Ascending aorta (tissue), 2 donors: Measurements from ENCODE around the gene RGS6. TPM values are rescaled to one million over a fixed set of nuclear protein-coding genes. Genes with fewer than 3 reads are reported as not detected.
A peak's percentile ranks its signal among the peaks of the same experiment; 100 is the strongest.

ENCODE experiments used
- DNase-seq, 2 donors: peaks; one replicate each; pipeline ENCODE4 v3.0.0-alpha.2; 2019; ENCODE audit warnings: low spot score in 2 of 2
- H3K27ac ChIP-seq, 2 donors: fragments of 200-600 bp; sonication (generic); one replicate each; pipeline ENCODE4 v1.5.1; 2016 to 2017; ENCODE audit warnings: mild to moderate bottlenecking in 1 of 2
- H3K27me3 ChIP-seq: fragments of 200-600 bp; sonication (generic); one replicate; pipeline ENCODE4 v1.5.1; 2017
- H3K36me3 ChIP-seq, 2 donors: fragments of 200-600 bp; sonication (generic); one replicate each; pipeline ENCODE4 v1.5.1; 2016
- H3K4me1 ChIP-seq, 2 donors: fragments of 200-600 bp; sonication (generic); one replicate each; pipeline ENCODE4 v1.5.1; 2016 to 2017; ENCODE audit warnings: mild to moderate bottlenecking in 1 of 2
- H3K4me3 ChIP-seq, 2 donors: fragments of 200-600 bp; sonication (generic); one replicate each; pipeline ENCODE4 v1.5.1; 2016 to 2017; ENCODE audit warnings: mild to moderate bottlenecking in 1 of 2
- H3K9me3 ChIP-seq, 2 donors: fragments of 200-600 bp; sonication (generic); one replicate each; pipeline ENCODE4 v1.5.1; 2016
- CTCF ChIP-seq, 3 experiments: fragments of 200-600 bp in 2 of 3; fragments of 450-650 bp in 1 of 3; sonication (generic) in 2 of 3; IDR thresholded peaks; one replicate each; pipeline ENCODE4 v1.5.1; 2016 to 2019; ENCODE audit warnings: antibody characterized with exemption in 3 of 3, mild to moderate bottlenecking in 1 of 3, moderate library complexity in 1 of 3
- intact Hi-C: fragments of 100-400 bp; cut with DNase I; formaldehyde crosslinking; loops from one replicate; pipeline ENCODE4 v1.15.1; 2023
- total RNA-seq: library from RNA; depleted of rRNA; stranded (reverse); fragments of >200 nt; gene quantifications from one replicate; pipeline ENCODE4 v1.1.0, GENCODE V29; 2016

RGS6 gene
- total RNA-seq, 1 donor from 2014 or later: 0.11 TPM

- TF ChIP-seq CTCF (IDR thresholded peaks at IDR 0.05): no peak
- Histone ChIP-seq H3K36me3 (no peaks in the 10 kb centered on the region), H3K4me3 (no peak overlapping the region), H3K4me1 (no peaks in the 10 kb centered on the region), H3K27ac (no peak overlapping the region), H3K9me3 (peaks cover 0 to 5% of the 10 kb centered on the region in 2 donors), H3K27me3 (no peaks in the 10 kb centered on the region)
- no peak for DNase-seq
- intact Hi-C loops: no loop called here
Measured at GRCh38 chr14:72416892-72417291, 484.7 kb downstream of the RGS6 start.

- Histone ChIP-seq H3K27me3 (no peaks in the 10 kb centered on the region), H3K9me3 (peaks cover 0 to 5% of the 10 kb centered on the region in 2 donors), H3K4me3 (no peak overlapping the region), H3K4me1 (no peaks in the 10 kb centered on the region), H3K27ac (no peak overlapping the region), H3K36me3 (no peaks in the 10 kb centered on the region)
- no peak for TF ChIP-seq CTCF (IDR thresholded peaks at IDR 0.05)
- intact Hi-C loops: no loop called here
- no peak for DNase-seq
Measured at GRCh38 chr14:72418806-72419205, 486.6 kb downstream of the RGS6 start.

GRCh38 chr14:72419226-72419775 is 487.1 kb downstream of the RGS6 start:
- no peaks in the 10 kb centered on the region for H3K27me3 ChIP-seq
- intact Hi-C loops: no loop called here
- no peaks in the 10 kb centered on the region for H3K4me1 ChIP-seq
- H3K4me3 ChIP-seq: no peak overlapping the region
- H3K27ac ChIP-seq: no peak overlapping the region
- no peaks in the 10 kb centered on the region for H3K36me3 ChIP-seq
- no peak for TF ChIP-seq CTCF (IDR thresholded peaks at IDR 0.05)
- DNase-seq: no peak
- peaks cover 0 to 5% of the 10 kb centered on the region in 2 donors for H3K9me3 ChIP-seq

GRCh38 chr14:72420749-72421474 is 488.7 kb downstream of the RGS6 start:
- peak; percentile 19 to 65 (median 36) for TF ChIP-seq CTCF (IDR thresholded peaks at IDR 0.05)
- H3K27ac ChIP-seq: no peak overlapping the region
- peak in 1 of 2 donors; percentile 75 for DNase-seq
- H3K4me1 ChIP-seq: no peaks in the 10 kb centered on the region
- no peaks in the 10 kb centered on the region for H3K27me3 ChIP-seq
- no peak overlapping the region for H3K4me3 ChIP-seq
- H3K9me3 ChIP-seq: no peaks in the 10 kb centered on the region
- no peaks in the 10 kb centered on the region for H3K36me3 ChIP-seq
- intact Hi-C loops: no loop called here

GRCh38 chr14:72423957-72424356 is 491.7 kb downstream of the RGS6 start:
- TF ChIP-seq CTCF (IDR thresholded peaks at IDR 0.05): no peak
- Histone ChIP-seq H3K4me3 (no peak overlapping the region), H3K27ac (no peak overlapping the region), H3K27me3 (no peaks in the 10 kb centered on the region), H3K9me3 (no peaks in the 10 kb centered on the region), H3K4me1 (no peaks in the 10 kb centered on the region), H3K36me3 (no peaks in the 10 kb centered on the region)
- intact Hi-C loops: no loop called here
- no peak for DNase-seq
